ENCODE data around the gene RNF151.

Gene RNF151

DNA sequence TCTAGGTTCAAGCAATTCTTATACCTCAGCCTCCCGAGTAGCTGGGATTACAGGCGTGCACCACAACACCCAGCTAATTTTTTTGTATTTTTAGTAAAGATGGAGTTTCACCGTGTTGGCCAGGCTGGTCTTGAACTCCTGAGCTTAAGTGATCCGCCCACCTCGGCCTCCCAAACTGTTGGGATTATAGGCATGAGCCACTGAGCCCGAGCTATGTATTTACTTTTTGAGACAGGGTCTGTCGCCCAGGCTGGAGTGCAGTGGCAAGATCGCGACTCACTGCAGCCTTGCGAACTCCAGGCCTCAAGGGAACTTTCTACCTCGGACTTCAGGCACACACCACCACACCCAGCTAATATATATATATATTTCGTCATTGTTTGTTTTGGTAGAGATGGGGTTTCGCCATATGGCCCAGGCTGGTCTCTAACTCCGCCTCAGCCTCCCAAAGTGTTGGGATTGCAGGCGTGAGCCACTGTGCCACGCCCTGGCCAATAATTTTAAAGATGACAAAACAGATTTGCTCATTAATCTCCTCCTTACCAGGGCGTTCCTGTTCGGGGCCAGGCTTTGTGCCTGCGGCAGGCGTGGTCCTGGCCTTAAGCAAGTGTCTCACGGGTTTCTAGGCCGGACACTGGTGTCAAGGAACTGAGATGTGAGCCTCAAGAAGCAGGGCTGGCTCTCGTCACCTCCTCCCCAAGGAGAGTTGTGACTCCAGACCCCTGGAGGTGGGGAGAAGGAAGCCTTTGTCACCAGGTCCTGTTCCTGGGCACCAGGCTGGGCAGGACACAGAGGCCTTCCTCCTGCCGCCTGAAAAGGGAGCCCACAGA is 48.7 kb downstream of the RNF151 start:
- DNase-seq (ENCODE audit: low spot score in 2 of 2), result peak; percentile 59 to 78
- no peaks in the 10 kb centered on the region for H3K9me3 ChIP-seq
- peaks cover 13% of the 10 kb centered on the region for H3K4me1 ChIP-seq
- H3K27me3 ChIP-seq (ENCODE audit: low read depth), result 0 out of 2 replicates have a peak, but pooled peaks cover 6% of the 10 kb centered on the region
- peaks cover 4% of the 10 kb centered on the region; the same call in 1 of the 2 replicates for H3K36me3 ChIP-seq (replicated peaks)
- in situ Hi-C loops (cut with MboI; ENCODE audit: low sequenced_read_pairs), result no loop called here
- no peak overlapping the region for H3K4me3 ChIP-seq

DNA sequence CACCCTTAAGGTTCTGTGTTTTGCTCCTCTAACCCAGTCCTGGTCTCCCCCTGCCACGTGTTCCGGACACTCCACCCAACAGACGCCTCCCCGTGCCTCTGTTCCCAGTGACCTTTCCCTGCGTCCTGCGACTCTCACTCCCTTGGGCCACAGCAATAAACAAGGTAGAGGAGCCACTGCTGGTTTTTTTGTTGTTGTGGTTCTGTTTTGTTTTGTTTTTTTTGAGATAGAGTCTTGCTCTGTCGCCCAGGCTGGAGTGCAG is 49.2 kb downstream of the RNF151 start:
- H3K4me1 ChIP-seq, result peaks cover 12% of the 10 kb centered on the region
- in situ Hi-C loops (cut with MboI; ENCODE audit: low sequenced_read_pairs), result no loop called here
- peaks cover 10% of the 10 kb centered on the region; the same call in 1 of the 2 replicates for H3K27me3 ChIP-seq (ENCODE audit: low read depth)
- H3K4me3 ChIP-seq, result no peak overlapping the region
- H3K9me3 ChIP-seq, result no peaks in the 10 kb centered on the region
- no peaks in the 10 kb centered on the region for H3K36me3 ChIP-seq (replicated peaks)
- no peak for DNase-seq (ENCODE audit: low spot score in 2 of 2)

DNA sequence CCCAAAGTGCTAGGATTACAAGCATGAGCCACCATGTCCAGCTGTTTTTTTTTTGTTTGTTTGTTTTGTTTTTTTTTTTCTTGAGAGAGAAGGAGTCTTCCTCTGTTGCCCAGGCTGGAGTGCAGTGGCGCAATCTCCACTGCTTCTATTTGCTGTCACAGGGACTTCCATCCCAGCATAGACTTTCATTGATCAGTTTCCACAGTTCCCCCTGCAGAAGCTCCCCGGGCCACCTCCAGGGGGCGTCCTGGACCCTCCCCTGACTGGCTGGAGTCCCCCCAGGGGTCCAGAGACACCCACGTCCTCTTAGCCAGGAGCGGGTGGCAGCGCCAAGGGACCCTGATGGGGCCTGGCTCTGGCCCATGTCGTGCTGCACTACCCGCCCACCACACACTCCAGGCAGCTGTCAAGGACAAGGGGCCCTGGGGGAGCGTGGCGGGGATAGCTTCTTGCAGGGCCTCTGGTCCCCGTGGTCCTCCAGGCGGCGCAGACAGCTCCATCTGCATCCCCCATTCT is 49.8 kb downstream of the RNF151 start:
- peaks cover 10% of the 10 kb centered on the region; the same call in 1 of the 2 replicates for H3K27me3 ChIP-seq (ENCODE audit: low read depth)
- H3K4me3 ChIP-seq, result no peak overlapping the region
- H3K4me1 ChIP-seq, result peaks cover 12% of the 10 kb centered on the region
- no peaks in the 10 kb centered on the region for H3K36me3 ChIP-seq (replicated peaks)
- in situ Hi-C loops (cut with MboI; ENCODE audit: low sequenced_read_pairs), result no loop called here
- H3K9me3 ChIP-seq, result no peaks in the 10 kb centered on the region
- DNase-seq (ENCODE audit: low spot score in 2 of 2), result peak in 1 of 2 experiments; percentile 46

All from HAP-1 (cell line).